HG03039 (cell line): ENCODE measurements around the gene SMIM8.
"Not testable (repeated sequence)": the region's sequence is repeated elsewhere in the genome, so short reads cannot be mapped to it uniquely, and the experiment has no call there.

Source experiments
- ATAC-seq: cut with Tn5 transposase; IDR thresholded peaks from one replicate; pipeline ENCODE4 v1.9.1; 2021; ENCODE audit warnings: mild to moderate bottlenecking, moderate library complexity; ENCODE audit not compliant: unreplicated experiment

The SMIM8 gene, protein sequence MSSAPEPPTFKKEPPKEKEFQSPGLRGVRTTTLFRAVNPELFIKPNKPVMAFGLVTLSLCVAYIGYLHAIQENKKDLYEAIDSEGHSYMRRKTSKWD

DNA sequence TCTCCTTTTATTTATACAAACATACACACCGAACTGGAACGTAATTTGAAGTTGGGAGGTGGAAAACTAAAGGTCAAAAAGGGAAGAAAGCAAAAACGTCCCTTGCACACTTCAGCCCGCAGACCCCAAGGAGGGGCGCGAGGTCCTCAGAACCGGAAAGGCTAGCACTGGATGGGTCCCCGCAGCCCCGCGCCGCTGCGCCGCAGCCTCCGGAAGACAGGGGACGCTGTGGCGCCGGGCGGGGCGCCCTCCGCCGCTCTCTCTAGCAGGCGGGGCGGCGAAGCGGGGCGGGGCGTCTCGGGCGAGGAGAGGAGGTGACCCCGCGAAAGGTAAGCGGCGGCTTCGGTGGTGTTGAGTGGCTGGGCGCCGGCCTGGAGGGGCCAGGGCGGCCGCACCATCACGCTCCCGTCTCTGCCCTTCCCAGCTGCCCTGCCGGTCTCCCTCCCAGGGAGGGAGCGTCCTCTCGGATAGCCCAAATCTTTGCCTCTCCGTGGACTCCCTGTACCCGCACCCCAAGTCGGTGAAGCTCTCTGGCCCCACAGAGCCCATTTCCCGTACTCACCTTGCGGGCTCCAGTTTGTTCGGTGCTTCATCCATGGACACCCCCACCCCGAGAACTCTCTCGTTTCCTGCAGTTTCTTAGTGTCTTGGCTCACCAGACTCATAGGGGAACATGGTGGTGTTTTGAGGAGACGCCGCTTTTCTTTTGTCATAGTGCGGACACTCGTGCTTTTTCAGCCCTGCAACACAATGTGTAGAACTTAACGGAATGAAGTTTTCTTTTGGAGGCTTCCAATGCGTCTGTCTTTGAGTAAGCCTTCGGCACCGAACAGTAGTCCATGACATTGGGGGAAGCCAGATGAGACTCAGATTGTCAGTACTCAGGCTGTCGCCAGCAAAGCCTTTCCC, at the start of gene SMIM8:
SMIM8 (plus strand) TSS at position 285 of the 909 bp plus-strand sequence. CDS start 14,444 bp downstream, outside the sequence.
- peak; percentile 100 for ATAC-seq

DNA sequence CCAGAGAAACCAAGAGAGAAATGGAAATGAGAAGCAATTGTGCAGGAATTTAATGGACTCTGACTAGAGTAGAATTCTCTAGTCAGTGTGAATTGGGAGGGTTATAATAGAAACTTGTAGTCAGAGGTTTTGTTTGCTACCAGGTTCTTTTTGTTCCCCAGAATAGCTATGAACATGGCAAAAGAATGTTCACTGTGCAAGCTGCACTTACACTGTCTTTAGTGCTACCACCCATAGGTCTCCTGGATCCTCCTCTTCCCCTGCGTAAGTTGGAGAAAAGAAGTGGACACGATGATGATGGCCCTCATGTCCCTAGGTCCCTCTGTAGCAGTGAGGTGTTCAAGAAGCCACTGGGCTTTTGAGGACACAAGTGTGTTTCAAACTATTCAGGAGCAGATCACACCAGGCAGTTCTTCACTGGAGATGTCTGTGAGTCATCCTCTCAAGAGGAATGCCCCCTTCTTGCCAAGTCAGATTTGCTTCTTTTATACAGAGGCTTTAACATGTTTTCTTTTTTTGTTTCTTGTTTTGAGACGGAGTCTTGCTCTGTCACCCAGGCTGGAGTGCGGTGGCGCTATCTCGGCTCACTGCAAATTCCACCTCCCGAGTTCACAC, 47.6 kb upstream of the SMIM8 start:
- ATAC-seq = no peak

DNA sequence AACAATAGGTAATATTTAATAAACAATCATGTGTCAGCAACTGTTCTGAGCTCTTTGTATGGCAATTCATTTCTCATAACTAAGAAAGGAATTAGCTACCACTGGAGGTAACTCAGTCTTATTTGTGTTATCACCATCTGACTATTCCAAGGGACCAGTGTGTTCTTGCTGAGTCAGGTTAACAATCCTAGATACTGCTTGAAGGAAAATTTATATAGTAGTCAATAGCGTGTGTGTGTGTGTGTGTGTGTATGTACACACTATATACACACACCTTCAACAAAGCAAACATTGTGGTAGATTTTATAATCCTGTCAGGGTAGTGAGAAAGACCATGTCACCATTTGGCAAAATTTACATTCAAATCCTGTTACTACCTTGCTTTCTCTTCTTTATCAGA, 45.8 kb upstream of the SMIM8 start:
- ATAC-seq = no peak

DNA sequence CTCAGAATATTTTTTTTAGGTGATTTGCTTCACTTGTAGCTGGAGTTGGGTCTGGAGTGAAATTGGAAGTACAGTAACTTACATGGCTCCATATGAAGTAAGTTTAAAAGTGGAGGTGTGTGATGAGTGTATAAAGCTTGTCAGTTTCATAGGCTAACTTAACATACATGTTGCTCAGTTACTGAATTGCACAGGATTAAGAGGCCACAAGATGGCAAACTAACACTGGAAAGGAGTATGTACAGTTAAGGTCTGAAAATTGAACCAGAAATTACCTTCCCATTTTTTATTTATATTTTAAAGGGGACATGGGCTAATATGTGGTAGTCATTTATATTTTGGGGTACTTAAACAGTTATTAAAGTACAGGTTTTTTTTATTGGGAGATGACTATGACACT, 45.3 kb upstream of the SMIM8 start:
- no peak for ATAC-seq

DNA sequence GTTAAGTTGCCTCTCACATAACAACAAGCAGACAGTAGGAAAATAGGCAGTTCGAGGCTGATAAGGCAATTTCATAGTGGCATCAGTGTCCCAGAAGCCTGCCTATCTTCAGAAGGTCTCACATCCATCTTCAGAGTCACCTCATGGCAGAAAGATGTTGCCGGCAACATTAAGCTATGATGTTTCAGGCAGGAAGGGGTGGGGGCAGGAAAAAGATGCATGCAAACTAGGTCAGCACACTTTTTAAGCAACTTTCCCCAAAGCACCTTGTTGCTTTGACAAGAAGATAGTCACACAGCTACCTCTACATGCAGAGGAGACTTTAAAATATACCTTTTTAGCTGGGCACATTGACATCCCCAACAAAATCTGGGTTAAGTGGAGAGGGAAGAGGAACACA, 43.2 kb upstream of the SMIM8 start:
- ATAC-seq = no peak

DNA sequence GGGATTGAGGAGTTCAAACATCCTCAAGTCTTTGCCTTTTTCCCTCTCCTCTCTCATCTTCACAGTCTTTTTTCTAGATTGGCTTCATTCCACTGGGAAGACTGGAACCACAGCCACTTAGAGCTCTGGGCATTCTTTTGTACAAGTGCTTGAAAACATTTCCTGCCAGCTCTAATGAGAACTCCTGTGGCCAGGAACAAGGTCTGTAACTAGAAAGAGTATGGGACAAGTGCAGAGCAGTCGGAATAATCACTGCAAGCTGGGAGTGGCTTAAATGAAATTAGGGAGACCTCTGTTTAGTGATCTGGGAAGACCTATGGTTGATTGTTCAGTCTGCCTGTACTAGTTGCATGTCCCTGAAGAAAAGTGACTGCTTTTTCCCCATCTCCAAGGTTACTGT, 41.0 kb upstream of the SMIM8 start:
- ATAC-seq = no peak

DNA sequence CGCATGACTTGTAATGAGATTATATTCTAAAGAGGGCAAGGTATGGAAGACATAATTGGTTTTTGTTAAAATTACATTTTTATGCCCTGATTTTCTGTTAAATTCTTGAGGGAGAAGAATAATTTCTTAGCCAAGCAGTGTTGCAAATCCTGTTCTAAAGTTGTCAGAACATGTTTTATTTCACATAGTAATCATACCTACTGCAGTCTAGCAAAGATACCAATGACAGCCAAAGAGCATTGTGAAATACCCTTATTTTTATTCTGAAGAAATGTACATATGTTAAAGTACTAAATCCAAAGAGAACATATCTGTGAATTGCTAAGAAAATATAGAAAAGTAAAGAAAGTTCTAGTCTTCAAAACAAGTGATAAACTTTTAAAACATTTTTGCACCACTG, 39.6 kb upstream of the SMIM8 start:
- no peak for ATAC-seq

DNA sequence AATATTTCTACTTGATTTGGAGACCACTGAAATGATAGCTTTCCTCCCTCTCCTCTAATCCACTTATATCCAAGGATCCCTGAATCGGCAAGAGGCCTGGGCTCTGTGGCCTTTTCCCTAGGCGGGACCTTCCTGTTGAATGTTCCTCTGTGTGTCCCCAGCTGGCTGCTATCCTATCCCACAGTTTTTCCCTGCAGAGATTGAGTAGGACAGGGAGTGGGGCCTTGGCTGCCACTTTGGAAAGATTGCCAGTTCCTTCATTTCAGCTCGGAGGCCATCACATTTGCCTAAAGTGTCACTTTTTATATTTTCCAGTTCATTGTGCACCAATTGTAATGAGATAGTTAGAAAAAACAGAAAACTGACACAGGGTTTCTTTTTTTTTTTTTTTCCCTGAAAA, 38.9 kb upstream of the SMIM8 start:
- no peak for ATAC-seq

DNA sequence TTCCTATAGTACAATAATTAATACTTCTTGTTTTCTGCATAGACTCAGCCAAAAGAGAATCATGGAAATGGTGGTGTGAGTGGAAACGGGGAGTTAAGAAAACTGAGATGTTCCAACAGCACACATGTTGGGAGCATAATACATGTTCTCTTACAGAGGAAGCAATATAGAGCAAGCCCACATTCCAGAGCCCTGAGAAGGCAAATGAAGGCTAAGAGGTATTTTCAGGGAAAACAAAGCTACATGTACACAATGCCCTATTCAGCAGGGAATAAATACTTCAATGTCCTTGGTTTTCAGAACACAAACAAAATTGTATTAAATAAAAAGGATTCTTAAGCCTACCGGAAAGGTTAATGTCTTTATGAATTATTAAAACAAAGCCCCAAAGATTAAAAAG, 35.1 kb upstream of the SMIM8 start:
- ATAC-seq = no peak

DNA sequence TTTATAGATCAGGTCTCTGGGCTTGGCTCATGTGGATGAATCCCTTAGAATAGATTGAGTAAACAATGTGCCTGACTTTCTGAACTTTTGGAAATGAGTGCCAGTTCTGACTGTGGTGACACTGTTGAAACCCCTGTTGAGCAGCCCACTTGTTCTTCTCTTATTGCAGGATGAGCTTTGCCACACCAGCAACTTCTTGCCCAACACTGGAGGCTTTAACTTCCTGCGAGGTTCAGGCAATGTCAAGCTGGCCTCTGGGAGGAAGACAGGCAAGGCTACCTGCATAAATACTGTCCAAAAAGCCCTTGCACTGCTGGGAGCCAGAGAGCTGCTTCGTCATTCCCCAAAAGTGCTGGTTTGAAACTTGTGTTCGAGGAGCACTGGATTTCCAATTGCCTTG, 32.8 kb upstream of the SMIM8 start:
- no peak for ATAC-seq

DNA sequence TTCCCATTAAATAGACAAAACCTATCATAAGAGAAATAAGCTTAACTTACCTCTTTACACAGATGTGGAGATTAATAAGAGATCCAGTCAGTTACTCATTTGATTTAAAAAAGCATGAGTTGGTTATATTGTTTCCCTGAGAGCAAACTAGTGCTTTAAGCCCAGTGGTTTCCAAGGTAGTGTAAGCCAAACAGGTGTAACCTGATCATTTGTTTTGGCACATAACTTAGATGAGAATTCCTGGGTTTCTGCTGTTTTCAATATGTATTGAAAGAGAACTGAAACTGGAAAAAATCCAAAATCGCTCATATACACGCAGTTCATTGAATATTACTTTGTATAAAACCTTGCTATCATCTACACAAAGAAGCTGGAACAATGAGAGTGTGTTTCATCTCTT, 30.5 kb upstream of the SMIM8 start:
- ATAC-seq = no peak

DNA sequence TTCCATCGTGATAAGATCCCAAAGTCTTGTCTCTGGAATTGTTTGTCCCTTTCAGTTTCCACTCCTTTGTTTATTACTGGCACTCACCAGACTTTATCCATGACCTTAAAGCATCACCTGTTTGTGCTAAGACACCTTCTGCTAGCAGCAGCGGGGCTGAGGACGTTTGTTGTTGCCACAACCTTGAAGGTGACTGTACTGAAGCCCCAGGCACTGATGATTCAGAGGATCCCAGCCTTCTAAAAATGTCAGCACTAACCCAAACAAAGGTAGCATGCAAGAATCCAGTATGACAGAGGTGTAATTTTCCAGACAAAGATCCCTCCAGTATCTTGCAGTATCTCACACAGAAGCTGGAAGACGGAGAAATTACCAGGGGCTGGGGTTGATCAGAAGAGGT, 28.9 kb upstream of the SMIM8 start:
- ATAC-seq = no peak

DNA sequence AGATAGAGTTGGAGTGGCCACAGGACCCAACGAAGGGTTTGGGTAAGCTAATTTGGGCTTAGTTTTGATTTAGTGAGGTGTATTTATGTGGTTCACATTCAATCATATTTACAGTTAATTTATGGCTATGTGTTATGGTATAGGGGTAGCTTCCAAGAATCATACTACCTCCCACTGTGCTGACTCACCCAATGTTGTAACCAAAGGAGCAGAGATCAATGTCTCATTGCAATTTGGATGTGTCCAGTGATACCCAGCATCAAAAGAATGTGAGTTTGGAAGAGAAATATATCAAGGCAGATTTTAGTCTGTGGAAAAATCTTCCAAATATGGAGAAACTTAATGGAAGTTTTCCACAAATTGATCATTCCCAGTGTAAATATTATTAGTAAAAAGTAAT, 25.3 kb upstream of the SMIM8 start:
- no peak for ATAC-seq

DNA sequence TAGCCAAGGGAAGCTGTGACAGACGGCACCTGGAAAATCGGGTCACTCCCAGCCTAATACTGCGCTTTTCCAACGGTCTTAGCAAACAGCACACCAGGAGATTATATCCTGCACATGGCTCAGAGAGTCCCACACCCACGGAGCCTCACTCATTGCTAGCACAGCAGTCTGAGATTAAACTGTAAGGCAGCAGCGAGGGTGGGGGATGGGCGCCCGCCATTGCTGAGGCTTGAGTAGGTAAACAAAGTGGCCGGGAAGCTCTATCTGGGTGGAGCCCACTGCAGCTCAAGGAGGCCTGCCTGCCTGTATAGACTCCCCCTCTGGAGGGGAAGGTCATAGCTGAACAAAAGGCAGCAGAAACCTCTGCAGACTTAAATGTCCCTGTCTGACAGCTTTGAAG, 21.1 kb upstream of the SMIM8 start:
- not testable (repeated sequence) for ATAC-seq

DNA sequence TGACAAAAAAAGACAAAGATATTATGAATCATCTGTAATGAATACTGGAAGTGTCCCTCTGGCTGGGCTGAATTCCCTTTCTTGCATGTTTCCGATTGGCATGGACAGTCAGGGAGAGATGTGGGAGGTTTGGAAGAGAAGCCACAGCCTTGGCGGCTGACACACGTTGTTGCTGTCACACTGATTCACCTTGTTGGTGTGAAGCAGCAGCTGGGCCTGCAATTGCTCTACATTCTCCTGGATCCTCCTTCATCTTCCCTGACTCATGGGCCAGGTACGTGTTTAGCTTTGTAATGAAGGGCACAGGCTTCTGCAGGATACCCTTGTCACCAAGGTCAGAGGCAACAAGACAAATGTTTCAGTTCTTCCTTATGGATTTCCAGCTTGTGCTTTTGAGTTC, 13.4 kb upstream of the SMIM8 start:
- no peak for ATAC-seq

DNA sequence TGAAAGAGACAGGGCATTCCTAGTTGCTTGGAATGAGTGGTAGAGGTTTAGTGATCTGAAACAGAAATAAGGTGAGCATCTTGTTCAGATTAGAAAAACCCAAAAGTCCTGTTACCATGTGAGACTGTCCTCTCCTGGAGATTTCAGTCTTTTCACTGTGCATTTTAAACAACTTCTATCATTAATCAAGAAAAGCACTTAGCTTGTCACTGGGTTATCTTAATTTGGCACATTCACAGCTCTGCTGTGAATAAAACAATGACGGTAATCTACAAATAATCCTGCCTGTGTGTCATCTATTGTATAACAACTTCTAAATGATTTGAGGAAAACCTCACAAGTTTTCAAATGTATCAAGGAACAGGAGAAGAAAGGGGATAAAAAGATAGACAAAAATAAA, 9.5 kb upstream of the SMIM8 start:
- no peak for ATAC-seq

DNA sequence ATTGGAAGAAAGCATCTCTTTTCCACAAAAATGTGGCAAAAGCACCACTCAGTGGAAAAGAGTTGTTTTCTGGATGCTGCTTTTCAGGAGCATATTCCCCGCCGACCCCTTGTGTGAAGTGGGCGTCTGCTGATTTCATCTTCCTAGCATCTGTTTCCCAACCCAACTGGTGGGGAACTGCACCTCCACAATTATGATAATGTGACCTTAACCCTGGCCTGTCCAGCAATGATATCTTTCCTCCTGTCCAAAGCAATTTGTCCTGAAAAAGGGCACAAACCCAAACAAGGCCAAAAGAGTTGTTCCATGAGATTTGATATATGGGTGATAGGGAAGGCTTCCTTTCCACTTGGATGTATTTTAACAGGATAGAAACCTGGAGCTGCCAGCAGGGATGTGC, 7.3 kb upstream of the SMIM8 start:
- ATAC-seq = no peak

DNA sequence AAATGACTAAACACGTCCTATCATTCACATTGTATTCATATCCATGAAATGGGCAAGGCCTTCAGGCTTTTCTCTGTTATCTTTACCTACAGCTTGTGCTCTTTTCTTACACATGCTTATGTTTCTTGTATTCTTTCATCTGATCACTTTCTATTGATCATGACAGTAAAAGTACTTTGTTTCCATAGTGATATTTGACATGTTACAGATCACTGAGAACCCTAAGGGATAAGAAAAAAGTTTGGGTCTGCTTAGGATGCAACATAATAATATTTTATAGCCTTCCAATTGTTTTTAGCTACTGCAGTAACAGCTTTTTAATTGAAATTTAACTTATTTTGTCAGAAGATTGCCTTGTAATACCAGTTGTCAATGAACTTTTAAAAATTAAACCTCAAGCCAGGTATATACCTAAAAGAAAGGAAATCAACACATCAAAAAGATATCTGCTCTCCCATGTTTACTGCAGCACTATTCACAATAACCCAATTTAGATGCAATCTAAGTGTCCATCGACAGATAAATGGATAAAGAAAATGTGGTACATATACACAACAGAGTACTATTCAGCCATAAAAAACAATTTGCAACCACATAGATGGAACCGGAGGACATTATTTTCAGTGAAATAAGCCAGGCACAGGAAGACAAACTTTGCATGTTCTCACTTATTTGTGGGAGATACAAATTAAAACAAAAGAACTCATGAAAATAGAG, 3.0 kb upstream of the SMIM8 start:
- ATAC-seq = no peak

DNA sequence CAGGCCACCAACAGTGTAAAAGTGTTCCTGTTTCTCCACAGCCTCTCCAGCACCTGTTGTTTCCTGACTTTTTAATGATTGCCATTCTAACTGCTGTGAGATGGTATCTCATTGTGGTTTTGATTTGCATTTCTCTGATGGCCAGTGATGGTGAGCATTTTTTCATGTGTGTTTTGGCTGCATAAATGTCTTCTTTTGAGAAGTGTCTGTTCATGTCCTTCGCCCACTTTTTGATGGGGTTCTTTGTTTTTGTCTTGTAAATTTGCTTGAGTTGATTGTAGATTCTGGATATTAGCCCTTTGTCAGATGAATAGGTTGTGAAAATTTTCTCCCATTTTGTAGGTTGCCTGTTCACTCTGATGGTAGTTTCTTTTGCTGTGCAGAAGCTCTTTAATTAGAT, 1.5 kb downstream of the SMIM8 start:
- ATAC-seq = not testable (repeated sequence)

DNA sequence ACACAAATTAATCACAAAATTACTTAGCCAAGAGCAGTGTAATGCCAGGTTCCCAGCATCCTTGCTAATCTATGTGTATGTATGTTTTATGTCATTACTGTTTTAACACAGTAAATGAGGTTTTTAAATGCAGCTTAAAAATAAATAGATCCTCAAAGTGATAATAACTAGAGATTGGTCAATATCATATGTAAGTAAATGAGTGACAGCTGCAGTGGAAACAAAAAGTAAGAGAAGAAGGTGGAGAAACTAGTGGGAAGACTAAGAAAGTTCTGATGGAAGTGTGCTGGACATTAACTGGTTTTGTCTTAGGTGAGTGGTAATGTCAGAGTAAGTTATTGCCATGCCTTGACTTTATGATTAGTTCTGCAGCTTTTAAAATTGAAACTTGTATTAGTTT, 8.6 kb downstream of the SMIM8 start:
- ATAC-seq = no peak

DNA sequence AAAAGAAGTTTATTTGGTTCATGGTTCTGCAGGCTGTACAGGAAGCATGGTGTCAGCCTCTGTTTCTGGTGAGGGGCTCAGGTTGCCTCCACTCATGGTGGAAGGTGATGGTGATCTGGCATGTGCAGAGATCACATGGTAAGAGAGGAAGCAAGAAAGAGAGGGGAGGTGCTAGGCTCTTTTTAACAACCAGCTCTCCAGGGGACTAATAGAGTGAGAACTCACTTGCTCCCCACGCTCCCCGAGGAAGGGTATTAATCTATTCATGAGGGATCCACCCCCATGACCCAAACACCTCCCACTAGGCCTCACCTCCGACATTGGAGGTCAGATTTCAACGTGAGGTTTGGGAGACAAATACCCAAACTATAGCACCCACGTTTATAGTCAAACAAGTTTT, 10.6 kb downstream of the SMIM8 start:
- ATAC-seq = no peak
